ENCODE results near the gene KCNMB1. TPM values are rescaled to one million over a fixed set of nuclear protein-coding genes. Genes with fewer than 3 reads are reported as not detected.

KCNMB1 gene, protein sequence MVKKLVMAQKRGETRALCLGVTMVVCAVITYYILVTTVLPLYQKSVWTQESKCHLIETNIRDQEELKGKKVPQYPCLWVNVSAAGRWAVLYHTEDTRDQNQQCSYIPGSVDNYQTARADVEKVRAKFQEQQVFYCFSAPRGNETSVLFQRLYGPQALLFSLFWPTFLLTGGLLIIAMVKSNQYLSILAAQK
- total RNA-seq = 0.05 TPM in 1 of 2 replicates, not detected in the other

DNA sequence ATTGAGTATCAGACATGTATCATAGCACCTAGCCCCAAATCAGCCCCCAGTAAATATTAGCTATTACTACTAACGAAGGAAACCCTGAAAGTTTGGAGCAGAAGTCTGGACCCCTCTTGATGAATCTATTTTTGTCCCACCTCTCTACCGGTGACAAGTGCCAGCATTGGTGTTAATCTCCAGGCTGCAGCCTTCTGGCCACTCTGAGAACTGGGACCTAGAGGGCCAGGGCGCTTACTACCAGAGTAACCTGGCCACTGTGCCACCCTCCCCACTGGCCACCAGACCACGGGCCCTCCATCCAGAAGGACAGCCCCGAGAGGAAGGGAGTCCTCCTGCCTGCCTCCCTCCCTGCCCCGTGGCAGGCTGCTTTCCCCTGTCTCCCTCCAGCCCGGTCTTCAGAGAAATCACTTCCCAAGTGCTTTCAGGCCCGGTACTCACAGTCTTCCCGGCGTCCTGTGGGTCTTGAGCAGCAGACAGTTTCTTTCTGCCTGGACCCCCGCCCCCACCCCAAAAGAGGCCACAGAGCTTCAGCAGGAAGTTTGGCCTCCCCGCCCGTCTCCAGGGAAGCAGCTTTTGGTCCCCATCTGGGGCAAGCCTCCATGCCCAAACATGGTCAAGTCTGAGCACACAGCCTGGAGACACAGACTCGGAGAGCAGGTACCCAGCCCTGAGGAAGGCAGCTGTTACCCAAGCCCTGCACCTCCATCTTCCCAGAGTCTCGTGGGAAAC is at the start of gene KCNMB1:
KCNMB1 (minus strand) TSS at position 550 of the 732 bp plus-strand sequence. CDS start 3,920 bp downstream, outside the sequence.
- intact Hi-C loops (cut with micrococcal nuclease) = no loop called here

DNA sequence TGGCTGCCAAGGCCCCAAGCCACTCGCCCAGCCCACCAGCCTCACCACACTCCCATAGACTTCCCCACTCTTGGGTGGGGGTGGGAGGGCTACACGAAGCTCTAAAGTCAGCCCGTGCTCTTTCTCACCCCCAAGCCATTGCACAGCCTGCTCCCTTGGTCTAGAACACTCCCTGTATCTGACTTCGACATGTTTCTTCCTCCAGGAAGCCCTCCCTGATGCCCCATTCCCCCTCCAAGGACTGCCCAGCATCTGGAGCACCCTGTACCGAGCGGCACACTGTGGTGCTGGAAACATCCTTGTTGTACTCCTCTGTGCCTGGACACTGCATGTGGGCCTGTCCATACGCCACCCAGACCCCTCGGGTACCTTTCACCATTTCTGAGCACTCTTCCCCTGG is 49.4 kb upstream of the KCNMB1 start:
- intact Hi-C loops (cut with micrococcal nuclease) = no loop called here

DNA sequence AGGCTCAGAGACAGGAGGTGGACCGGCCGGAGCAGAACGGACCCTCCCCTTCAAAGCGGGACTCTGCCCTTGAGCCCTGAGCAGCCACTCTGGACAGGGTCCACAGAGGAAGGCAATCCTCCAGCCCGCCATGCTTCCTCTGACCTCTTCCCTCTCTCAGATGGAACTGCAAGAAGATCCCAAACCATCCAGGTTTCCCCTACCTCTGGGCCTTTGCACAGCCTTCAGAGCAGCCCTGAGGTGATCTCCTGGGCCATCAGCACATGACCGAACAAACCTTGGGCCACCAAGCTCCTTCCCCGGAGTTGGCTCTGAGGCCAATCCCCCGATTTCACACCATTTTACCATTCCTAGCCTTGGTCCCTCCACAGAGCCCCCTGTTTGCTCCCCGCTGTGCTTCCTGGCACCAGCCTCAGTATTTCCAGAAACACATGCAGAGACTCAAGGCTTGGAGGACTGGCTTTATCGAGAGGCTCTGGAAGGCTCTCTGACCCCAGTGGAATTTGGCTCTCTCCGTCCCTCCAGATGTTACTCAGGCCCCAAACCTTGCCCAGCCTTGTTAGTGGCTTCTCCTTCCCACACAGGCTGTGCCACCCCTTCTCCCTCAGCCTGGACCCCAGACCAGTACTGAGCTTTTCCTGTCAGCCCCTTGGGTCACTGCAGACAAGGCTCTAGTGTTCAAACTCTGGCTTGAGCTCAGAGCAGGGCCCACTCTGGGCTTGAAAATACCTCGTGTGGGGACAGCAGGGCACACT is 48.6 kb upstream of the KCNMB1 start:
- intact Hi-C loops (cut with micrococcal nuclease) = no loop called here

DNA sequence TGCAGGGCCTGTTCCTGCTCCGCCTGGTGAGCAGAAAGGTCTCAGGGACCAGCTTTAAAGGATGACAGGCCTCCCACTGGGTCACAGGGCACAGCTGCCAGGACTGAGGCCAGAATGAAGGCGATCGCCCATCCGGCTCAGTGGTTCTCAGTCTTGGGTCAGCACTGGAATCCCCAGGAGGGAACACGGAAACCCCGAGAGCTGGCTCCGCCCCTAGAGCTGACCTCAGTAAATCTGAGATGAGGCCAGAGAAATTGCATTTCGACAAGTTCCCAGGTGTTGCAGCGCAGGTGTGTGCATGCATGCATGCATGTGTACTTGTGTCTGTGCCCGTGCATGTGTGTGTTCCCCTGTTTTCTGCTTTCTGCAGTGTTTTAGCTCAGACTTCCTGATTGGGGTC is 47.2 kb upstream of the KCNMB1 start:
- intact Hi-C loops (cut with micrococcal nuclease) = no loop called here

DNA sequence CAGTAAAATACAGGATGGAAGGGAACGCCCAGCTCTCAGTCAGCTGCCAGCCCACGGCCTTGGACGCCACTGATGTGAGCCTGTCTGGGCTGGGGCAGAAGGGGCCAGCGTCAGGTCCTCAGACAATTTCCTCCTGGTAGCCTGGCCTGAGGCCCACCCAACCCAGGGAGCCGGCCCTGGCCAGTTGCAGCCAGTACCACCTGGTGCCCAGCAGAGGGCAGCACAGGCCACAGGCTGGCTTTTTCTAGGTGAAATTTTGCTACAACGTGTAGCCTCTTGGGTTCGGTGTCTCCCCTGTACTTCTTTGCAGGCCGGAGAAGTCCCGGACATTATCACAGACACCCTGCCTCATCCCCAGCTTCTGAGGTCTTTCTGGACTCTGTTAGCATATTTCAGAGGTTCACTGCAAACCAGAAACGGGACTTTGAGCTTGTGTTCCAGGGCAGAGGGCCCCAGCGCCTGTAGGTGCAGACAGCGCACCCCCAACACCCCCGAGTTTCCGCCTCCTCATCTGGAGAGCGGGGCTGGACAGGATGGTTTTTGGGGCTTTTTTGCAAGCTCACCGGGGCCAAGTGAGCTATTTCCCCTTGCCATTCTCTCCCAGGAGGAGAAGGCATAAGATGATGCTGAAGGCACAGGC is 45.9 kb upstream of the KCNMB1 start:
- intact Hi-C loops (cut with micrococcal nuclease) = loop anchor here (1.0 to 2.0 kb wide), 2 partner anchors 188 to 198 kb away; no protein-coding TSS in a partner anchor

DNA sequence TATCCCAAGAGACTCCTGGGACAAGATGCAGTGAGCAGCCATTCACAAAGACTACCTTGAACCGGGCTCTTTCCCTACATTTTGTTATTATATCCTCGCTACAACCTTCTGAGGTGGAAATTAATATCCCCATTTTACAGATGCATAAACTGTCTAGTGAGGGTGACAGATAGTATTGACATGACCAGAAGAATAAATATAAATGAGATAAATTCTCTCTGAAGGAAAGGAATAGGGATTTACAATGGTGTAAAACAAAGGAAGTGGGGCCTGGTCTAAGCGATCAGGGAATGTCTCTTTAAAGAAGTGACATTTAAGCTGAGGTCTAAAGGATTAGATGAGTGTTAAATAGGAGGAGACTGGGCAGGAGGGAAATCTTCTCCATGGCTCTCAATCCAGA is 43.5 kb upstream of the KCNMB1 start:
- intact Hi-C loops (cut with micrococcal nuclease) = no loop called here

DNA sequence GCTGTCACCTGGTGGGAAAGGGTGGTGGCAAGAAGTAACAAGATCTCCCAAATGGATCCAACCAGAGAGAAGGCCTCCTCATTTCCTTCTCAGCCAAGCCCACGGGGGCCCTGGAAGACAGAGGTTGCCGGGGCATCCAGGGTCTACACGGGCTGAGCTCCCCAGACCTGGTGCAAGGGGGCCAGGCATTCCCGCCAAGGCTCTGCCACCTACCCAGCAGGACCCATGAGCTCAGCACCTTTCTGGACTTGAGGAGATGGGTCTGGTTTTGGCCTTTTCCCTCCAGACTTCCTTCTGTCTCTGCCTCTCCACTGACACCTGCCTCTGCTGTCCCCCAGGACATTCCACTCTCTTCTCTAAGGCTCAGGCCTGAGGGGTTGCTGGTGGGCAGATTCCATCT is 42.4 kb upstream of the KCNMB1 start:
- intact Hi-C loops (cut with micrococcal nuclease) = no loop called here

DNA sequence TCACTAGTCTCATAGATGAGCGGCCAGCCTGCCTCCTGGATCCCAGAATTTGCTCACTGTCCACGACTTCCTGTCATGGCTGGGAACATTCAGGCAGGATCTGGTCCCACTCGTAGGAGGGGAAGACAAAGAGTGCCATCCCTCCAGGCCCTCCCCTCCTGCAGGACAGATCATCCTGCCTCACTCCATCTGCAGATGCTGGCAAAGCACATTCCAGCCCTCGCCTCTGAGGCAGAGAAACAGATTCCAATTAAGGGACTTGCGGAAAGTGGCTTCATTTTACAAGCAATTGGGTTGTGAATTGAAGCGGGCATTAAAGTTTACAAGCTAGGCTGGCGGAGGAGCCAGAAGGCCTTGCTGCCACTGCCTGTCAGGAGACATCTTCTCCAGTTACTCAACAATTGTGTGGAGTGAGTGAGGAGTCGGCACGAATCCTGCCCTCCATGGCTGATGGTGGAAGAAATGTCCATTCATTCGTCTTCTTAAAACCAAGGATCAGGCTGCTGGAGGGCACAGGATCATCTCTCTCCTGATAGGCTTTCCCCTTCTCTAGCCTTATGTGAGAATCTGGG is 41.8 kb upstream of the KCNMB1 start:
- intact Hi-C loops (cut with micrococcal nuclease) = no loop called here

DNA sequence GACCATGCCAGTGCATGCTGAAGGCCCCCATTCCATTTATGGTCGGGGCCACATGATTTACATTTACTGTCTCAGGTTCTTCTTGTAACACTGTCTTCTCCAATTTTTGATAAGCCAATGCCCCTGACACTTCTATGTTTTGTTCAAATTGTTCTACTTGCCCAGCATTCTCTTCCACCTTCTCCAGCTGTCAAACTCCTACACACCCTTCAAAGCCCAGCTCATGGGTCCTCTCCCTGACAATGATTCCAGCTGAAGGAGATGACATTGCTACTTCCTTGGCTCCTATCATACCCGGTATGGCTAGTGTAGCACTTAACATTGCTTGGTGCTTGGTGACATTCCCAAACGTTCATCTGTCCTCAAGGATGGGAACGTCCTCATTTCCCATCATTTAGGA is 41.1 kb upstream of the KCNMB1 start:
- intact Hi-C loops (cut with micrococcal nuclease) = no loop called here

DNA sequence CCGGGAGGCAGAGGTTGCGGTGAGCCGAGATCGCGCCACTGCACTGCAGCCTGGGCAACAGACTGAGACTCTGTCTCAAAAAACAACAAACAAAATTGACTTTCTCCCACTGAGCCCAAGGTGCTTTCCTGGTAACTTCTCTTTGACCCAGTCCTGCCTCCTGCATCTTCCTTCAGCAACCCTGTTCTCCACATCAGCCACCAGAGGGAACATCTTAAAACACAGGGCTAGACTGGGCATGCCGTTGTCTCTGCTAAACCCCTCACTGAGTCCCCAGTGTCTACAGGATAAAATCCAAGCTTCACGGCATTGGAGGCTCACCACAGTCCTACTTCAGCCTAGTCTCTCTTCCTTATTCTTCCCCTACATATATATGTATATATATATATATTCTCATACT is 39.8 kb upstream of the KCNMB1 start:
- intact Hi-C loops (cut with micrococcal nuclease) = no loop called here

DNA sequence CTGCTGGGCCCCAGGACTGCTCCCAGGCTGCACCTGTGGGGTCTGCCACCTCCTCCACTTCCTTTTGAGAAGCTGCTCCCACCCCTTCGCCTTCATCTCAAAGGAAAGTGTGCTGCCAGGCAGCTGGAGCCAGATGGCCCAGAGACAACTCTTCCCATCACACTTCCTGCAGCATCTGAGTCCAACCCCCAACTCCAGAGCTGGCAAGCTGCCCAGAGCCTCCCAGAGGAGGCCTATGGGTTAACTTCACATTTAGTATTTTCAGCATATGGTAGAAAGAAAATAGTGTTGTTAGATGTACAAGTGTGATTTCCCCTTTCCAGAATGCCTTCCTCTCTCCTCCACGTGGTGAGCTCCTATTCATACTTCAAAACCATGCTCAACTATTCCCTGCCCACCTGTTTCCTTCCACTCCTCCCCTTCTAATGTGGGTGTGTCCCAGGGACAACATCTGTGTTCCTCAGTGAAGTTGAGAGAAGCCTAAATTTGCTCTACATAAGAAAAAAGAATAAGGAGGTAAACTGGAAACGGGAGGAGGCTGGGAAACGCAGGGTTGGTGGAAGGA is 38.6 kb upstream of the KCNMB1 start:
- intact Hi-C loops (cut with micrococcal nuclease) = no loop called here

DNA sequence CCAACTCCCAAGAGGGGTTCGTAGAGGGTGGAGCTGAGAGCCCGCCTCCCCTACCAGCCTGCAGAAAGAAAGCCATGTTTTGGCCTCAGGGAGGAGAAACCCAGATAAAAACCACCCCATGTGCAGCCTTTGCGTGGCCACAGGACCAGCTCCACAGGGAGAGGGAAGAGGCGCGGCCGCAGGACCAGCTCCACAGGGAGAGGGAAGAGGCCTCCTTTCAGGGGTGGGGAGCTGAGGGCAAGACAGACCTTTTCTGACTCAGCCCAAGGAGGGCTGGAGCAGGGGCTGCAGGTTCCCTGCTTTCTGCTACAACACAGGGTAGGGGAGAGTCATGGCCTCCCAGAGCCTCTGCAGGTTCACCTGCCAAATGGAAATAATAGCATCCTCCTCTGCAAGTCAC is 37.6 kb upstream of the KCNMB1 start:
- intact Hi-C loops (cut with micrococcal nuclease) = no loop called here

DNA sequence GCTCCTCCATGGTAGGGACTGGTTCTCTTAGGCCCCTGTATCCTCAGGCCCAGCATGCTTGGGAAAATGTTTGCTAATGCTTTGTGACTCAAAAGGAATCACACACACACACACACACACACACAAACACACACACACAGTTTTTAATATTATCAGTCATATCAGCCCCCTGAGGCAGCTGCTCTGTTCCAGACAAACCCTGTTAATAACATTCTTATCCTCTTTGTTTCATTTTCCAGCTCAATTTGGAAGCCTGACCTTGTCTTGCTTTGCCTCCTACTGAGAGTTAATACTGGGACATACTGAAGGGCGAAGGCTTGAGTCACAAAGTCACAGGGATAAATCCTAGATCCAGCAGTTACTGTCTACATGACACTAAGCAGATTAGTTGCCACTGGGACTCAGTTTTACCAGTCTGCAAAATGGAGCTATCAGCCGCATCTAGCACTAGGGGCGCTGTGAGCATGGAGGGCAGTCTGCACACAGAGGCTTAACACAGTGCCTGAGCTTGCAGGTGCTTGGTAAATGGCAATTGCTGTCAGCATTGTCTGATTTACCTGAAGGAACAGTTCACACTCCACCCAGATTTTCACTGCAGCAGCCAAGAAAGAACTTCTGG is 37.1 kb upstream of the KCNMB1 start:
- intact Hi-C loops (cut with micrococcal nuclease) = no loop called here

DNA sequence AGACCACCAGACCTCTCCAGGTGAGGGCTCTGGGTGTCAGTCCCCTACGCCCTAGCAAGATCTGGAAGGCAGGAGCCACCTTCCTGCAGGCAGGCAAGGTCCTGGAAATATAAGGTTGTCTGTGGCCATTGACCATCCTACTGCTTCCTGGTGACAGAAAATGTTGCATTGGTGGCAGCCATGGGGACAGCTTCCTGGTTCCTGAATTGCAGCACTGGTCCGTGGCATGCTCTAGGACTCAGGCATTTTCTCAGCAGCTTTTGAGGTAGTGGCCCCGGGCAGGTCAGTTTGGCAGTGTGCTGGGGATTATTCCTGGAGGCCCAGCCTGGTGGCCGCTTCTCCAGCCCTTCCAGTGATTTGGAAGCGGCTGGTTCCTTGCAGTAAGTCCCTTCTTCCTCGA is 36.6 kb upstream of the KCNMB1 start:
- intact Hi-C loops (cut with micrococcal nuclease) = no loop called here

DNA sequence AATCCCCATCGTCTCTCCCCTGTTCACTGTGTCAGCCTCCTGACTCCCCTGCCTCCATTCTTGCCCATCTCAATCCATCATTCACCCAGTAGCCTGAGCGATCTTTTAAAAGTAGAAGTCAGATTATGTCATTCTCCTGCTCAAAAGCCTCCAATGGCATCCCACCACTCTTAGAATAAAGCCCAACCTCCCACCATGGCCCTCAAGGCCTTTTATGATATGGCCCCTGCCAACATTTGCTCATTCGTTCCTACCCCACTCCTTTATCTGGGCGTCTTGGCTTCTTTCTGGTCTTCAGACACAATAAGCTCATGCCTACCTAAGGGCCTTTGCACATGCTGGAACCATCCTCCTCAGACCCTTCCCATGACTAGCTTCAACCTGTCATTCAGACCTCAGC is 35.5 kb upstream of the KCNMB1 start:
- intact Hi-C loops (cut with micrococcal nuclease) = no loop called here

DNA sequence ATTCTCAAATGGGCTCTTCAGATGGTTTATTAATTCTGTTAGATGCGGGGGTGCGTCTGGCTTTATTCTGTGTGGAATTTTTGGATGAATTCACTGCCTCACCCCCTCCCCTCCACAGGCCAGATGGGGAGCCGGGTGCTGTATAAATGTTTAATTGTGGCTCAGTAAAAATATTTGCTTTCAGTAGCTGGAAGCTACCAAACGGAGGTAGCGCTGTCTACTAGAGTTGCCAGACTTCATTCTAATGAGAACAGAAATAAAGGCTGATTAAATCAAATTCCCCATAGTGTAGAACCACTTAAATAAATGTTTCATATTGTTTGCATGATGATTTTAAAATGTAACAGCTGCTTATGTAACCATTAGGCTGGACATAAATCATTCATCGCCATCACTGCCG is 34.5 kb upstream of the KCNMB1 start:
- intact Hi-C loops (cut with micrococcal nuclease) = no loop called here

DNA sequence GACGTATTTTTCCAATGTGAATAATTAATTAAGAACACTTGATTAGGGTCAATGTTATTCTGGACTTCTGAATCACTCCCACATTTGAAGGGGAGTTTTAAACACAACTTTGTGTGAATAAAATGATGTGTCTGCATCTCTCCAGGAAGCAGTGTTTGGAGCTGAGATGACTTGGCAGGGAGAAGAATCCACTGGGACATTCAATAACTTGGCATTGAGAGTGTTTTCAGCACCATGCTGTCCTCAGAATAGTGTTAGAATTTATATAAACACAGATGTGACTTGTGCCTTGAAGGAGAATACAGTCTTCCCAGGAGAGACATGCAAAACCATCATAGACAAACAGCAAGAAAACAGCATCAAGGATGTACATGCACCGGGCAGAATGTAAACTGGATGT is 32.7 kb upstream of the KCNMB1 start:
- intact Hi-C loops (cut with micrococcal nuclease) = loop anchor here (1.0 to 2.0 kb wide), 4 partner anchors 83 to 322 kb away; no protein-coding TSS in a partner anchor

DNA sequence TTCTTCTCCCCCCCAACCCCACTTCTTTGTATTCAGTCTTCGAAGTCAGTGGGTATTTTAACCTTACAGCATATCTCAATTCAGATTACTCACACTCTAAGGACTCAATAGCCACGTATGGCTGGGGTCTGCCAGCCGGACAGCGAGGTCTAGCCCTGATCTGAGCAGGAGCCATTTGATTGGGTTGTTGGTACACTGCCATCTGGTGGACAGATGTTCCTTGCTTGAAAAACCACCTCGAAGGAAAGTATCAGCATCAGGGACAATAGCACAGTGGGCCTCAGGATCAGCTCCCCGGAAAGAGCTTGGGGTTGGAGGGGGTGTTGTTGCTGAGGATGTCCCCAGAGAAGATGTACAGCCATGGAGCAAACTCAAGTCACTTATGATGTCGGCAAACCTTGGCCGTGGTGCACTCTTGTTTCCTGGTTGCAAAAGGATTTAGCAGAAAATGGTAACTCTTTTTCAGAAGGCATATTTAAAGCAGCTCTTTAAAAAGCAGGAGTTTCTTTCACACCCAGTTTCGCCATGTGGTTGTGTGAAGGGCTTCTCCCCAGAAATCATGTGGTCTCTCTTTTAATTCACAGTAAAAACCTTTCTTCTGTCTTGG is 31.7 kb upstream of the KCNMB1 start:
- intact Hi-C loops (cut with micrococcal nuclease) = loop anchor here (1.0 to 2.0 kb wide), 4 partner anchors 82 to 321 kb away; no protein-coding TSS in a partner anchor

DNA sequence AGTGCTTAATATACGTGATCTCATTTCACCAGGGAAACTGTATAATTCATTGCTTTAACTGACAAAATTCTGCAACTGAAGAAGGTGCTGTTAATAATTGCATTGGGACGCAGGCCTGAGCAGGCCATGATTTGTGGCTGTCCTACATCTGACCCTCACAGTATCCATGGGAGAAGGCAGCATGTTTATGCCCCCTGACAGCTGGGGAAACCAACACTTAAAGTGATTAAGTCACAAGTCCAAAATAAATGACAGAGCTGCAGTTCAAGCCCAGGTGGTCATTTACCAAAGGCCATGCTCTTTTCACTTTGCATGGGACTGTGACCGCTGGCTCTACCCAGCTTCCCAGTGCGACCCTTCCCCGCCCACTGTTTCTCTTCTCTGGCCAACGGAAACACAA is 30.5 kb upstream of the KCNMB1 start:
- intact Hi-C loops (cut with micrococcal nuclease) = loop anchor here (2.0 kb wide), 2 partner anchors 81 to 145 kb away; no protein-coding TSS in a partner anchor

DNA sequence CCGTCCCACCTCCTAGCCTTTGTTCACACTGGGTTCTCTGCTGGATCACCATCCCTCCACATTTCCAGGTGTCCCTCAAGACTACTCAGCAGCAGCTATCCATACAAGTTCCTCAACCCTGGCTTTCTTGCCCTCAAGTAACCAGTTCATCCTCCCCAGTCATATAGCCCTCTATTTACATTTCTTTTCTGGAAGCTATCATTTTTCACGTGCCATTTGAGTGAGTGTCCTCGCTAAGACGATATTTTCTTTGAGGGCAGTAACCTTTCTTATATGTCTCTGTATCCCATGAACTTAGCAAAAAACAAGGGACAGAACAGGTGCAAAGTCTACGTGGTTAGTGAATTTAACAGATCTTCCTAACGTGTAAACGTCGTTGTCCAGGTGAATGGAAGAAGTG is 29.6 kb upstream of the KCNMB1 start:
- intact Hi-C loops (cut with micrococcal nuclease) = no loop called here

Data from T-helper 2 cell treated with Interferon-gamma antibody and Interleukin-4, amounts not matched to agents 100 ng/mL and 5 ng/mL, for 36 hours (primary cell).